ENCODE data around the gene BLOC1S3. TPM values are rescaled to one million over a fixed set of nuclear protein-coding genes. Genes with fewer than 3 reads are reported as not detected.

Gene BLOC1S3
- total RNA-seq, 2 experiments from 2014 or later = 14.7 to 18.8 TPM

DNA sequence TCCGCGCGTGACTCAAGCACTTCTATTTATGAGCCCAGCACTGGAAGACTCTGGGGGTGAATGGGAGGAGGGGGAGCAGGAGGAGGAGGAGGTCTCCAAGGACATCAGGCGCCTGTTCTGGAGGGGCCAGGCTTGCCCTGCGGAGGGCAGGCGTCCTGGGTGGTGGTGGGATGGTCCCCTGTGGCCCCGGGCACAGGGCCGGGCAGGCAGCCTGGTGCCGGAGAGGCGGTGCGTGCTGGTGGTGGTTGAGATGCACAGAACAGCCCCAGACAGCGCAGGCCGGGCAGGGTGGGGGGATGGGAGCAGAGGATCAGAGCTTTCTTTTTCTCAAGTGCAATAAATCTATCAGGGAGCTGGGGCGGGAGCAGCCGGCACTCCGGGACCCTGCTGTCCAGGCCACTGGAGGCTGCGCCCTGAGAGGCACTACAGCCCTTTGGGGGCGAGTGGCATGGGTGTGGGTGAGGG lies 31.8 kb upstream of the BLOC1S3 start:
- Histone ChIP-seq H3K4me3 (ENCODE audit: low read length) (no peak overlapping the region), H3K36me3 (ENCODE audit: insufficient read depth, low read length) (peaks cover 26% of the 10 kb centered on the region), H3K27ac (ENCODE audit: low read depth in 1 of 2, low read length in 2 of 2) (no peak overlapping the region), H3K27me3 (ENCODE audit: control insufficient read depth in 1 of 2, insufficient read depth in 2 of 2, low read length in 2 of 2) (no peaks in the 10 kb centered on the region), H3K9me3 (ENCODE audit: control insufficient read depth in 1 of 2, insufficient read depth in 1 of 2, low read length in 2 of 2) (peaks cover 0 to 4% of the 10 kb centered on the region in 2 experiments), H3K4me1 (ENCODE audit: insufficient read depth, low read length) (peaks cover 11% of the 10 kb centered on the region)
- POLR2A ChIA-PET = no interaction called here
- Mint-ChIP-seq H3K27me3 (peaks cover 3% of the 10 kb centered on the region), H3K36me3 (ENCODE audit: low read depth) (peaks cover 9% of the 10 kb centered on the region), H3K4me3 (no peak overlapping the region), H3K9me3 (no peaks in the 10 kb centered on the region), H3K4me1 (ENCODE audit: low read depth) (peaks cover 7% of the 10 kb centered on the region), H3K27ac (no peak overlapping the region)
- DNase-seq (no peak), ATAC-seq (ENCODE audit: poor library complexity) (no peak)
- intact Hi-C loops (cut with DNase I, micrococcal nuclease) = no loop called here
- TF ChIP-seq CTCF (IDR thresholded peaks at IDR 0.05) = no peak
- CTCF ChIA-PET = no interaction called here

DNA sequence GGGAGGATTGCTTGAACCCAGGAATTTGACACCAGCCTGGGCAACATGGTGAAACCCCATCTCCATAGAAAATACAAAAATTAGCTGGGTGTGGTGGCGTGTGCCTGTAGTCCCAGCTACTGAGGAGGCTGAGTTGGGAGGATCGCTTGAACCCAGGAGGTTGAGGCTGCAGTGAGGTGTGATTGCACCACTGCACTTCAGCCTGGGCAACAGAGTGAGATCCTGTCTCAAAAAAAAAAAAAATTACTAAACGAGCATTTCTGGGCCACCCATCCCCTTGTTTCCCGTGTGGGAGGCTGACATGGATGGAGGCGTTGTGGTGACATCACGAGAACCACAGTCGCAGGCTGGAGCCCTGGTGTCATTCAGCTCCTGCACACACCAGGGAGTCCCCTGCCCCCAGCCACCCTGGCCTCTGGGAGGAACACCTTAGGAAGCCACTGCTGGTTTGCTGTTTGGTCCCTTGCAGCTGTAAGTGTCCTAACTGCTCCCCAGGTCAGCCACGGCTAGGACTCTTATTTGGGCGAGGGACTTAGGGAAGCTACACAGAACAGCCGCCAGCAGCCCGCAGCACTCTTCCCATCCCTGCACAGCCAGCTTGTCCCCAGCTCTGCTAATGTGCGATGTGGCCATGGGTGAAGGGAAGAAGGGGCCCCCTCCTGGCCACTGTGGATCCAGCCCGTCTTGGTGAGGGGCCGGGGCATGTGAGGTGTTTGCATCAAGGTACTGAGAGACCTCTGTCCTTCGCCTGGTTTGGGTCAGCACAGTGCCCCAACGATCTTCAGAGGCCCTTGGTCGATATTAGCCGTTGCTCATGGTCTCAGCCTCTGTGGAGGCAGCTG lies 30.5 kb upstream of the BLOC1S3 start:
- no peak overlapping the region for H3K27ac Mint-ChIP-seq

DNA sequence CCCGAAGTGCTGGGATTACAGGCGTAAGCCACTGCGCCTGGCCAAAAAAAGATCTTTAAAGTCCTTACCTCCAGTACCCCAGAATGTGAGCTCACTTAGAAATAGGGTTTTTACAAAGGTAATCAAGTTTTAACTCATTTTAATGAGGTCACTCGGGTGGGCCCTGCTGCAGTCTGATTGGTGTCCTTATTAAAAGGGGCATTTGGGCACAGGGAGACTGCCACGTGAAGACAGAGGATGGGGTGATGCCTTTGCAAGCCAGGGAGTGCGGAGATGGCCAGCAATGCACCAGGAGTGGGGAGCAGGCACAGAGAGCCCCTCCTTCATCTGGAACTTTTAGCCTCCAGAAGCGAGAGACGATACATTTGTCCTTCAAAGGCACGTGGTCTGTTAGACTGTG lies 29.5 kb upstream of the BLOC1S3 start:
- DNase-seq (no peak), ATAC-seq (ENCODE audit: poor library complexity) (no peak)
- no peak overlapping the region for H3K4me3 ChIP-seq (ENCODE audit: low read length)
- H3K4me1 ChIP-seq (ENCODE audit: insufficient read depth, low read length) = peaks cover 34% of the 10 kb centered on the region
- H3K27ac Mint-ChIP-seq = peak overlapping the region; percentile 45
- peaks cover 12% of the 10 kb centered on the region for H3K27me3 Mint-ChIP-seq
- POLR2A ChIA-PET = interaction anchor here (0.9 kb wide), 1 partner anchor 57 kb away, joined by 3 read pairs; no protein-coding TSS in a partner anchor
- H3K4me3 Mint-ChIP-seq = peak overlapping the region; percentile 45
- H3K9me3 ChIP-seq (ENCODE audit: control insufficient read depth in 1 of 2, insufficient read depth in 1 of 2, low read length in 2 of 2) = peaks cover 0 to 22% of the 10 kb centered on the region in 2 experiments
- no peak for TF ChIP-seq CTCF (IDR thresholded peaks at IDR 0.05)
- peaks cover 13% of the 10 kb centered on the region for H3K36me3 ChIP-seq (ENCODE audit: insufficient read depth, low read length)
- H3K27me3 ChIP-seq (ENCODE audit: control insufficient read depth in 1 of 2, insufficient read depth in 2 of 2, low read length in 2 of 2) = peaks cover 0 to 4% of the 10 kb centered on the region in 2 experiments
- no peaks in the 10 kb centered on the region for H3K9me3 Mint-ChIP-seq
- intact Hi-C loops (cut with DNase I, micrococcal nuclease) = no loop called here
- H3K27ac ChIP-seq (ENCODE audit: low read depth in 1 of 2, low read length in 2 of 2) = no peak overlapping the region
- H3K4me1 Mint-ChIP-seq (ENCODE audit: low read depth) = peaks cover 18% of the 10 kb centered on the region
- CTCF ChIA-PET = interaction anchor here (1.9 kb wide), 1 partner anchor 13 kb away, joined by 5 read pairs; no protein-coding TSS in a partner anchor
- H3K36me3 Mint-ChIP-seq (ENCODE audit: low read depth) = no peaks in the 10 kb centered on the region

More for the DNA sequence above, 30.5 kb upstream of the BLOC1S3 start:
- Histone ChIP-seq H3K4me3 (ENCODE audit: low read length) (no peak overlapping the region), H3K4me1 (ENCODE audit: insufficient read depth, low read length) (peaks cover 24% of the 10 kb centered on the region), H3K27me3 (ENCODE audit: control insufficient read depth in 1 of 2, insufficient read depth in 2 of 2, low read length in 2 of 2) (no peaks in the 10 kb centered on the region), H3K27ac (ENCODE audit: low read depth in 1 of 2, low read length in 2 of 2) (no peak overlapping the region), H3K9me3 (ENCODE audit: control insufficient read depth in 1 of 2, insufficient read depth in 1 of 2, low read length in 2 of 2) (peaks cover 0 to 13% of the 10 kb centered on the region in 2 experiments), H3K36me3 (ENCODE audit: insufficient read depth, low read length) (peaks cover 15% of the 10 kb centered on the region)
- H3K9me3 Mint-ChIP-seq = no peaks in the 10 kb centered on the region
- intact Hi-C loops (cut with DNase I, micrococcal nuclease) = no loop called here
- ChIA-PET CTCF (interaction anchor here (1.9 kb wide), 1 partner anchor 12 kb away, joined by 5 read pairs; no protein-coding TSS in a partner anchor), POLR2A (no interaction called here)
- DNase-seq (no peak), ATAC-seq (ENCODE audit: poor library complexity) (no peak)
- no peak overlapping the region for H3K4me3 Mint-ChIP-seq
- H3K36me3 Mint-ChIP-seq (ENCODE audit: low read depth) = peaks cover under 1% of the 10 kb centered on the region
- TF ChIP-seq CTCF (IDR thresholded peaks at IDR 0.05) = no peak
- peaks cover 8% of the 10 kb centered on the region for H3K27me3 Mint-ChIP-seq
- H3K4me1 Mint-ChIP-seq (ENCODE audit: low read depth) = peaks cover 13% of the 10 kb centered on the region

Measured in CD4-positive, alpha-beta T cell (primary cell).